IMR-90 (cell line): ENCODE data around the gene UBXN2A. TPM values are rescaled to one million over a fixed set of nuclear protein-coding genes. Genes with fewer than 3 reads are reported as not detected.

Experiments
- microRNA-seq, 2 experiments: library from miRNA; stranded (forward) in 1 of 2; unstranded in 1 of 2; fragments of 10-50 nt in 1 of 2; fragments of <30 nt in 1 of 2; gene quantifications in 1 of 2; microRNA quantifications in 1 of 2; one replicate each; pipeline versions ENCODE3 to v1.1.0; 2013 to 2020; ENCODE audit not compliant: insufficient read depth in 1 of 2, insufficient read length in 1 of 2, unreplicated experiment in 1 of 2
- polyA plus RNA-seq, 3 experiments: library from polyadenylated mRNA; depleted of rRNA; stranded (reverse); fragments of >200 nt; gene quantifications; 2 replicates each; pipeline ENCODE4 v1.2.3, GENCODE V29; 2012; ENCODE audit warnings: low replicate concordance in 1 of 3
- small RNA-seq, 5 experiments: library from RNA; depleted of rRNA; stranded (forward); fragments of <200 nt; gene quantifications; one replicate each; pipeline ENCODE3, GENCODE V24; 2012
- total RNA-seq: library from RNA; depleted of rRNA; stranded (reverse); fragments of >200 nt; gene quantifications from 2 replicates; pipeline ENCODE4 v1.2.3, GENCODE V29; 2012; rRNA removed

UBXN2A gene
- total and polyA plus RNA-seq, 2 of the 4 experiments (the other 2 are of a cell fraction): 4.6 to 7.7 TPM

Small RNA genes lying within 50 kb of the gene (microRNA-seq; reads per million reads assigned to microRNA genes)
- gene RN7SL610P (ENCODE audit: insufficient read depth, insufficient read length): not detected
- gene RNU6-370P (ENCODE audit: insufficient read depth, insufficient read length): not detected

Small RNA genes lying within 50 kb of the gene (small RNA-seq; reads per million reads assigned to genes)
- gene RN7SL610P: 0 reads per million in 5 experiments
- 0 to 0.60 (median 0) reads per million in 5 experiments for gene RNU6-370P

Other genes with a start within 250 kb of the UBXN2A start
- 5.0 and 9.4 TPM in 2 replicates for gene ATAD2B, start 13.3 kb upstream of the UBXN2A start, total RNA-seq
- 0.99 and 1.5 TPM in 2 replicates for gene ATAD2B, start 13.3 kb upstream of the UBXN2A start, polyA plus RNA-seq (2012; rRNA removed)
- gene MFSD2B, start 69.6 kb downstream of the UBXN2A start, total RNA-seq: not detected in 2 replicates
- gene MFSD2B, start 69.6 kb downstream of the UBXN2A start, polyA plus RNA-seq (2012; rRNA removed): 0.05 and 0.09 TPM in 2 replicates
- gene WDCP, start 106.9 kb downstream of the UBXN2A start, total RNA-seq: 18.6 and 21.7 TPM in 2 replicates
- gene WDCP, start 106.9 kb downstream of the UBXN2A start, polyA plus RNA-seq (2012; rRNA removed): 5.4 and 6.8 TPM in 2 replicates
- gene FKBP1B, start 109.3 kb downstream of the UBXN2A start, total RNA-seq: 8.9 and 10.2 TPM in 2 replicates
- gene FKBP1B, start 109.3 kb downstream of the UBXN2A start, polyA plus RNA-seq (2012; rRNA removed): 15.1 and 16.9 TPM in 2 replicates
- 143 and 224 TPM in 2 replicates for gene SF3B6, start 135.9 kb downstream of the UBXN2A start, total RNA-seq
- gene SF3B6, start 135.9 kb downstream of the UBXN2A start, polyA plus RNA-seq (2012; rRNA removed): 166 and 191 TPM in 2 replicates
- 25.5 and 26.9 TPM in 2 replicates for gene TP53I3, start 144.4 kb downstream of the UBXN2A start, total RNA-seq
- gene TP53I3, start 144.4 kb downstream of the UBXN2A start, polyA plus RNA-seq (2012; rRNA removed): 41.8 and 42.2 TPM in 2 replicates
- gene PFN4, start 182.9 kb downstream of the UBXN2A start, total RNA-seq: 0.28 and 0.36 TPM in 2 replicates
- 0.27 and 0.48 TPM in 2 replicates for gene PFN4, start 182.9 kb downstream of the UBXN2A start, polyA plus RNA-seq (2012; rRNA removed)
- gene FAM228B, start 183.0 kb downstream of the UBXN2A start, total RNA-seq: 2.0 and 2.2 TPM in 2 replicates
- 2.3 and 2.9 TPM in 2 replicates for gene FAM228B, start 183.0 kb downstream of the UBXN2A start, polyA plus RNA-seq (2012; rRNA removed)
- not detected in 2 replicates for gene FAM228A, start 234.6 kb downstream of the UBXN2A start, total RNA-seq
- 0.07 TPM in 1 of 2 replicates, not detected in the other for gene FAM228A, start 234.6 kb downstream of the UBXN2A start, polyA plus RNA-seq (2012; rRNA removed)